Esophagus (tissue), 2 donors: ENCODE results near the gene ANGPTL2. TPM values are rescaled to one million over a fixed set of nuclear protein-coding genes. Genes with fewer than 3 reads are reported as not detected.

Experiments
- H3K27ac ChIP-seq, 2 donors: one replicate each; pipeline ENCODE4 v1.5.1; 2013; ENCODE audit warnings: low read depth in 2 of 2, mild to moderate bottlenecking in 2 of 2, inconsistent platforms in 1 of 2, low read length in 1 of 2, moderate library complexity in 1 of 2
- H3K27me3 ChIP-seq, 2 donors: one replicate each; pipeline ENCODE4 v1.6.1; 2013; ENCODE audit warnings: low read length in 2 of 2, control low read depth in 1 of 2, mild to moderate bottlenecking in 1 of 2; ENCODE audit not compliant: insufficient read depth in 2 of 2, control insufficient read depth in 1 of 2
- H3K36me3 ChIP-seq, 2 donors: one replicate each; pipeline ENCODE4 v1.6.1; 2013; ENCODE audit warnings: low read length in 1 of 2; ENCODE audit not compliant: control insufficient read depth in 2 of 2, insufficient read depth in 2 of 2
- H3K4me1 ChIP-seq, 2 donors: one replicate each; pipeline ENCODE4 v1.6.1; 2013; ENCODE audit warnings: low read length in 1 of 2; ENCODE audit not compliant: control insufficient read depth in 2 of 2, insufficient read depth in 2 of 2
- H3K4me3 ChIP-seq, 2 donors: one replicate each; pipeline ENCODE4 v1.5.1; 2013; ENCODE audit warnings: low read length in 2 of 2, mild to moderate bottlenecking in 2 of 2, low read depth in 1 of 2, moderate library complexity in 1 of 2
- H3K9me3 ChIP-seq, 2 donors: one replicate each; pipeline ENCODE4 v1.6.1; 2013; ENCODE audit warnings: mild to moderate bottlenecking in 2 of 2, low read depth in 1 of 2, low read length in 1 of 2, moderate library complexity in 1 of 2; ENCODE audit not compliant: control insufficient read depth in 2 of 2, insufficient read depth in 1 of 2
- WGBS, 2 donors: extraction: QIAGEN DNeasy Blood & Tissue Kit; methylation state at CpG; one replicate each; pipeline ENCODE4 v1.1.7; 2013; 5-methylcytosine and 5-hydroxymethylcytosine counted together
- polyA plus RNA-seq, 2 donors: library from polyadenylated mRNA; stranded (reverse); fragments of 200-250 nt; gene quantifications; one replicate each; pipeline ENCODE4 v1.2.3, GENCODE V29; 2013
- donor health status: healthy with polysubstance abuse.
- donor health status: Bipolar disorder and iron deficiency.

Gene ANGPTL2
- polyA plus RNA-seq, 2 donors, result 1.9 to 5.8 TPM

DNA sequence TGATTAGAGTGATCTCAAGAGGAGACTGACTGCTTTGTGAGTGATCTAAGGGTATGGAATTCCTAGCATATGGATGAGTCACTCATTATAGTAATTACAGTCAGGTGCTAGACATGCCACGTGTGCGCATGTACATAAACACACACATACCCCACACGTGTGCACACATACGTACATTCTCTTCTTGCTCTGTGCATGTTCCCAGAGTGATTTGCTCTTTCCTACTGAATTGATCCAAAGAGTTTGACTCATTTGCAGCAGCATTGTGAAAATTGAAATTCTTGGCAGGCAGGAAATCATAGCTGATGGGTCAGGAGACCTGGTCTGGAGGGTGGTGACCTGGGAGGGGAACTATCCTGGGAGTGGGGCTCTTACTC is 63.8 kb downstream of the ANGPTL2 start:
- 75 to 86% methylated on average over 4 of the region's 4 CpGs for WGBS, 2 donors
- no peaks in the 10 kb centered on the region for H3K9me3 ChIP-seq
- no peaks in the 10 kb centered on the region for H3K27me3 ChIP-seq
- H3K36me3 ChIP-seq, result peaks cover 0 to 3% of the 10 kb centered on the region in 2 donors
- H3K4me1 ChIP-seq, result peaks cover 3% of the 10 kb centered on the region in 2 donors
- no peak overlapping the region for H3K27ac ChIP-seq
- H3K4me3 ChIP-seq, result no peak overlapping the region

DNA sequence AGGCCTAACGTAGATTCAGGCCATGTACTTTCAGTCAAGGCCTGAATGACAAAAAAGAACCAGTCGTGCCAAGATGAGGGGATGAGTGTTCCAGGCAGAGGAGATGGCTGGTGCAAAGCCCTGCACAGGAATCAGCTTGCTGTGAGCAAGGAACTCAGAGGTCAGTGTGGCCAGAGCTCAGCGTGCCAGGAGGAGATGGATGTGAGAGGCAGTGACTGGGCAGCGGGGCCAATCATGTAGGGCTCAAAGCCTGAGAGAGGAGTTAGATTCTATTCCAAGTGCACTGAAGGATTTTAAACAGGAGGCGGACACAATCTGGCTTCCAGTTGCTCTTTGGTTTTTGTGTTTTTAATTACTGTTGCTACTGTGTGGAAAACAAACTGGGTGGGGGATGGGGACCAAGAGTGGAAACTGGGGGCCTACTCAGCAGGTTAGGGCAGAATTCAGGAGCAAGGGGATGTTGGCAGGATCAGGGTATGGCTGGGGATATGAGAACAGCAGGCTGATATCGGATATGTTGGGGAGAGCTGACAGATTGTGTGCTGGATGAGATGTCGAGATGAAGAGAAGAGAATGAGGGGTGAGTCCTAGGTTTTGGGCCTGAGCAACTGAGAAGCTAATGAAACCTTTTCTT is 64.3 kb downstream of the ANGPTL2 start:
- Histone ChIP-seq H3K9me3 (no peaks in the 10 kb centered on the region), H3K27ac (peak overlapping the region in 1 of 2 donors; percentile 40), H3K4me1 (peaks cover 3% of the 10 kb centered on the region in 2 donors), H3K36me3 (peaks cover 0 to 3% of the 10 kb centered on the region in 2 donors), H3K27me3 (no peaks in the 10 kb centered on the region), H3K4me3 (no peak overlapping the region)
- WGBS, 2 donors, result 81 to 82% methylated on average over 7 of the region's 7 CpGs

DNA sequence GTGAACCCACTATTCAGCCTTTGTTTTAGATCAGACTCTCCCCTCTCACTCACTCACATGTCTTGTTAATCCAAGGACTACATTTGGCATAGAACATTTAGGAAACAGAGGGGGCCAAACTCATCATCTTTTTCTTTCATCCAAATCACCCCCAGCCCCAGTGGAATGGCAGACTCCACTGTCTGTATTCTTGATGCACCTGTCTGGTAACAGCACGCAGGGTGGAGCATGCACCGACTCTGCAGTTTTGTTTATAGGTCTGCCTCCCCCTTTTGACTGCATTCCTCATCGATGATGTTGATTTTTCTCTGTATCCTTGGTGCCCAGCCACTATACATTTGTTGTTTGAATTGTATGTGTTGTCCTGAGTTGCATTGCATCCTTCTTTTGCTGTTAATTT is 66.0 kb downstream of the ANGPTL2 start:
- Histone ChIP-seq H3K27ac (no peak overlapping the region), H3K4me3 (no peak overlapping the region), H3K36me3 (peaks cover 0 to 3% of the 10 kb centered on the region in 2 donors), H3K27me3 (no peaks in the 10 kb centered on the region), H3K4me1 (peaks cover 3% of the 10 kb centered on the region in 2 donors), H3K9me3 (no peaks in the 10 kb centered on the region)
- 87 to 92% methylated on average over 3 of the region's 3 CpGs for WGBS, 2 donors

DNA sequence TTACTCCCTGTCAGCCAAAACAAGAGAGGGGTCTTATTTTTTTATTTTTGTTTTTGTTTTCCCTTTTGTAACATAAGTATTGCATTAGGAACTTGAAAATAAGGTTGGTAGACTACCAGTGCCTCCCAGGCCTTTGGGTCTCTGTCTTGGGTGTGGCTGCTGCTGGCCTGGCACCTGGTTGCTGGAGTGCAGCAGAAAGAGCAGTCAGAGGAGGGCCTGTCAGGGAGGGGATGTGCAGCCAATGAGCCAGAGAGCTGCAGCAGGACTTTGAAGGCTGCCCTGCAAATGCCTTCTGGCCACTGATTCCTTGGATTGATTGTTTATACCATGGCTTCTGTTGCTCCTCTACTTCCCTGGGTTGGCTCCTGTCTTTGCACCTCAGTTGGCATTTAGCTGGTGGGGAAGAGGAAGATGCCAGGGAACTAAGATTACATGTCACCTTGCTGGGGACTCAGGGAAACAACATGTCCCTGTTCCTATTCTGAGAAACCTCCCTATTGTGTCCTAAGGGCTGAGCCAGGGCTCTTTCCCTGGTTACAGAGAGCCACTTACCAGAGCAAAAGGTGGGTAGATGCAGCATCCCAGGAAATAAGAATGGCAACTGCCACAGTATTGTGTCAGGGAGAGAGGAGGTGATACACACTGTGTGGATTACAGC is 66.6 kb downstream of the ANGPTL2 start:
- Histone ChIP-seq H3K27me3 (no peaks in the 10 kb centered on the region), H3K36me3 (peaks cover 0 to 3% of the 10 kb centered on the region in 2 donors), H3K9me3 (no peaks in the 10 kb centered on the region), H3K27ac (no peak overlapping the region), H3K4me1 (peaks cover 3% of the 10 kb centered on the region in 2 donors), H3K4me3 (no peak overlapping the region)

DNA sequence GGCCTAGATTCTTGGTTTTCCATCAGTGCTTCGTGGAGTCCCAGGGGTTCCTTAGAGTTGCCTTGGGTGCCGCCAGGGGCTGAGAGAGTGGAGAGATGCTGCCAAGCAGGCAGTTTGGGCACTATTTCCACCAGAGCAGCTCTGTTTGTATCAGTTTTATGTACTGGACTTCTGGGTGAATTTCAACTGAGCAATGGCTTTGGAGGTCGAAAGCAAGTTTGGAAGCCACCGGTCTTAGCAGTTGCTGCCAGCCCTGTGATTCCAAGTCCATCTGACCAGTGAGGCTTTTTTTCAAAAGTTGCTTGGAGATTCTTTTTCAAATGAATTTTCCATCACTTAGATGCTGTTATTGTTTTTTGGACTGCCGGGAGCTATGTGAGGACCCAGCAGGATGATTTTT is 68.5 kb downstream of the ANGPTL2 start:
- Histone ChIP-seq H3K4me3 (no peak overlapping the region), H3K9me3 (no peaks in the 10 kb centered on the region), H3K27ac (peak overlapping the region in 1 of 2 donors; percentile 24), H3K36me3 (peaks cover 0 to 3% of the 10 kb centered on the region in 2 donors), H3K4me1 (peaks cover 0 to 3% of the 10 kb centered on the region in 2 donors), H3K27me3 (no peaks in the 10 kb centered on the region)
- WGBS, 2 donors, result 71 to 75% methylated on average over 5 of the region's 5 CpGs

DNA sequence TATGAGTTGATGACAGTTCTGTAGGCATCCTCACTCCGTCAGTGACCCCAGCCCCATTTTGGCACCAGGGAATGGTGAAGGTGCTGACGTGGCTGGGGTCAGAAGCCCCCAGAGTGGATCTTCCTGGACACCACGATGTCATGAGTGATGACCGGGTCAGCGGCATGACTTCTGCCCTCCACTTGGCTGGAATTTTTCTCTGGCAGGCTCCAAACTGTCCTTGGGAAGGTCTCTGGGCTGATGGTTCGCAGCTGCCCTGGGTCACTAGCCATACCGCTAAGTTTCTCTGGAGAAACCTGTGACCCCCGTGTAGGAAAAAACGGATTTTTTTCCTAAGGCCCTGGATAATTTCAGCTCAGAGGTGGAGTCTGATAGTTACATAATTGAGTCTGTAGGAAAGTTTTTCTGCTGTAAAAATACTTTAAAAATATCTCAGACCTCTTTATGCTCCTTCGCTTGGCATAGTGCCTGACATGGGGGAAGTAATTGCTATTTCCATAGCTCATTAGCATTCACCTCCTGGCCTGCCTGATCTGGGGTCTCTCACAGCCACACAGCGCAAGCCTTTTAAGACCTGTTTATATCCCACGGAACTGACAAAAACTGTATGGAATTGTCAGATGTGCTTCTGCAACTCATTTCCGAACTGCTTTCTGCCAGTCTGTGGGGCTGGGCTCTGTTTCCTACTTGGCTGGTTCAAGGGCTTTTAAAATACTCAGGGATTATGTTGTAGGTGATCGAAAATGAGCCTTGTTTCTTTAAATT is 69.2 kb downstream of the ANGPTL2 start:
- Histone ChIP-seq H3K27ac (peak overlapping the region; percentile 10 to 15), H3K9me3 (no peaks in the 10 kb centered on the region), H3K27me3 (no peaks in the 10 kb centered on the region), H3K4me1 (peaks cover 0 to 3% of the 10 kb centered on the region in 2 donors), H3K4me3 (no peak overlapping the region), H3K36me3 (peaks cover 0 to 3% of the 10 kb centered on the region in 2 donors)
- 70 to 73% methylated on average over 14 of the region's 14 CpGs for WGBS, 2 donors

DNA sequence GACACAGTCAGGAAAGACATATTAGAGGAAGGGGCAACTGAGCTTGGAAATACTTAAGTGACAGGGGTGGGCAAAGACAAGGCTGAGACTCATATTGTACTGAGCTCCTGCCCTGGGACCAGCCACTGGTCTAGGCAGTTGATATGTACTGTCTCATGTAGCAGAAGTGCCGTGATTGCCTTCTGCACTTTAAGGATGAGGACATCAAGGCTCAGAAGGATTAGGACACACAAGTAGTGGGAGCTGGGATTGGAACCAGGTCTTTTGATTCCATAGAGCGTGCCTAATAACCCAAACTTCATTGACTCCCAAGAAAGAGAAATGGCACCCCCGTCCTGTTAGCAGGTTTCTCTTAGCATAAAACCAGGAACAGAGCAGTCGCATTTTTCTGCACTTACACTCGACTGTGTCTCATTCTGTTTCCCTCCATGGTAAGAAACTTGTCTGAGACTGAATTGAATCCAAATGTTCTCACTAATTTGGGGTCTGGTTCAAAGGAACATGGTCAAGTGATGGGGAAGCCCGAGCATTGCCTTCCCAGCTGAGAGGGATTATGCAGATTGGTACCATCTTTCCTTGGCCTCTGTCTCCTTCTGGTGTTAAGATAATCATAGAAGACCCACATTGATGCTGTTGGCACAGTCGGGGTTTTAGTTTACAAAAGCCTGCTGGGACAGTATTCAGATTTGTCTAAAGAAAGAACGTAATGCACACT is 70.4 kb downstream of the ANGPTL2 start:
- Histone ChIP-seq H3K4me3 (no peak overlapping the region), H3K27me3 (no peaks in the 10 kb centered on the region), H3K27ac (no peak overlapping the region), H3K36me3 (peaks cover 0 to under 1% of the 10 kb centered on the region in 2 donors), H3K9me3 (no peaks in the 10 kb centered on the region), H3K4me1 (peaks cover 0 to 3% of the 10 kb centered on the region in 2 donors)
- 80 to 86% methylated on average over 8 of the region's 8 CpGs for WGBS, 2 donors

DNA sequence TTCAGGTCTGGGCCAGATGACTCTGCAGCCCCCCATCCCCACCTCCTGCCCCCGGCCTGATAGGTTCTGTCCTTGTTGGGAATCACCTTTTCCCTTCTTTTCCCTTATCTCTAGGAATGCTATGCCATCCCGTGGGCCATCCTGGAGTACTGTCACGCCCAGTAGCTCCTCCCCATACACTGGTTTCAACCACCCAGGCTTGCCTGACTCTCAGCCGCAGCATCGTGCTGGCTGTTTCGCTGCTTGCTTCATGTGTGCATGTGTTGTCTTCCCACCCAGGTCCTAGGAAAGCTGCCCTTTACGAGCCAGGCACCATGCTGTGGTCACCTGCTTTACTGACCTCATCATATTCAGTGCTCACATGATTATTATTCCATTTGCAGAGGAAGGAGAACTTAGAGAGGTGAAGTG is 71.8 kb downstream of the ANGPTL2 start:
- Histone ChIP-seq H3K4me1 (no peaks in the 10 kb centered on the region), H3K27ac (no peak overlapping the region), H3K9me3 (no peaks in the 10 kb centered on the region), H3K4me3 (no peak overlapping the region), H3K27me3 (no peaks in the 10 kb centered on the region), H3K36me3 (no peaks in the 10 kb centered on the region)
- 89 to 93% methylated on average over 7 of the region's 7 CpGs for WGBS, 2 donors

DNA sequence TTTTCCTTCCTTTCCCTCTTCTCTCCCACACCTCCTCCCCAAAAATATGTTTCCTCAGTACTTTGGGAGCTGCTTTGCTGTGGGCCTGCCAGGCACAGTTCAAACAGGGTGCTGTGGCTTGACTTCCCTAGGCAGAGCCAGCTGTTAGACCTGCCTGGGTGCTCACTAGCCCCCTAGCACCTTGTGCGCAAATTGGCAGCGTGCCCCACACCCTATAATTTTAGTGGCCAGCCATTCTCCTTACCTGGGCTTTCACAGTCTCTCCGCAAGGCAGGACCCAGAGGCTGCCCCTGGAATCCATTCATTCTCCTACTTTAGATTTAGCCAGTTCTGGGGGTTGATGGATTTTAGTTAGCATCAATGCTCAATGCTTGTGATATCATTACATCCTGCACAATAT is 72.3 kb downstream of the ANGPTL2 start:
- H3K27ac ChIP-seq, result no peak overlapping the region

More for the DNA sequence above, 72.3 kb downstream of the ANGPTL2 start:
- Histone ChIP-seq H3K36me3 (no peaks in the 10 kb centered on the region), H3K4me1 (no peaks in the 10 kb centered on the region), H3K9me3 (no peaks in the 10 kb centered on the region), H3K27me3 (no peaks in the 10 kb centered on the region), H3K4me3 (no peak overlapping the region)
- 96 to 97% methylated on average over 3 of the region's 3 CpGs for WGBS, 2 donors
